GM12892 (cell line): ENCODE results near the gene GPC2.

ENCODE experiments used
- DNase-seq: peaks from one replicate; pipeline ENCODE4 v3.0.0; 2011; ENCODE audit not compliant: insufficient read length
- FAIRE-seq: peaks from 2 replicates; lab custom pipeline; 2011; peaks lifted over from hg19 to GRCh38; lab: Jason Lieb, UNC
- POLR2A ChIP-seq: IDR thresholded peaks from 2 replicates; pipeline ENCODE4 v1.6.1; 2011; ENCODE audit warnings: low read depth, low read length, control low read depth
- POLR2AphosphoS5 ChIP-seq: IDR thresholded peaks from 2 replicates; pipeline ENCODE4 v1.6.1; 2011; ENCODE audit warnings: low read depth, low read length, control low read depth
- TAF1 ChIP-seq: IDR thresholded peaks from 2 replicates; pipeline ENCODE4 v1.6.1; 2011; ENCODE audit warnings: low read depth, mild to moderate bottlenecking, control low read depth, low read length, borderline replicate concordance

Gene GPC2

GRCh38 chr7:100158229-100159098 is 18.7 kb downstream of the GPC2 start, which contains the start of gene TRAPPC14:
Gene TRAPPC14 (minus strand): TSS chr7:100158723. CDS start chr7:100158499, 224 bp downstream.
- peak; percentile 99 for DNase-seq
- peak; percentile 51 for FAIRE-seq
- TF ChIP-seq TAF1 (0 out of 2 replicates have a peak, but pooled peaks have one; percentile 58), POLR2A (peak; percentile 75; the same call in 1 of the 2 replicates), POLR2AphosphoS5 (0 out of 2 replicates have a peak, but pooled peaks have one; percentile 19)

- TF ChIP-seq TAF1 (no peak), POLR2A (no peak), POLR2AphosphoS5 (no peak)
- FAIRE-seq (no peak), DNase-seq (no peak)
Observed at GRCh38 chr7:100157334-100158228, 19.6 kb downstream of the GPC2 start.

DNA sequence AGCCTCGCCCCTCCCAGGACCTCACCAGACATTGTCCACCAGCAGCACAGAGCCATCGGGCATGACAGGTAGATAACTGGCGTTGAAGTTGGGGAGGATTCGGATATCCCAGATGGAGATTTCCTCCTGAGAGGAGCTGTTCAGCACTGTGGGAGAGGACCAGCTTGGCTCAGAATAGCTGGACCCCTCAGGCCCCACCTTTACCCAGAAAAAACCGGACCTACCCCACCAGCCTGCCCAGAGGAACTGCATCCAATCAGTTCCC is 20.2 kb downstream of the GPC2 start:
- DNase-seq = no peak
- no peak for TF ChIP-seq POLR2A
- TF ChIP-seq POLR2AphosphoS5 = no peak
- TF ChIP-seq TAF1 = no peak
- no peak for FAIRE-seq

DNA sequence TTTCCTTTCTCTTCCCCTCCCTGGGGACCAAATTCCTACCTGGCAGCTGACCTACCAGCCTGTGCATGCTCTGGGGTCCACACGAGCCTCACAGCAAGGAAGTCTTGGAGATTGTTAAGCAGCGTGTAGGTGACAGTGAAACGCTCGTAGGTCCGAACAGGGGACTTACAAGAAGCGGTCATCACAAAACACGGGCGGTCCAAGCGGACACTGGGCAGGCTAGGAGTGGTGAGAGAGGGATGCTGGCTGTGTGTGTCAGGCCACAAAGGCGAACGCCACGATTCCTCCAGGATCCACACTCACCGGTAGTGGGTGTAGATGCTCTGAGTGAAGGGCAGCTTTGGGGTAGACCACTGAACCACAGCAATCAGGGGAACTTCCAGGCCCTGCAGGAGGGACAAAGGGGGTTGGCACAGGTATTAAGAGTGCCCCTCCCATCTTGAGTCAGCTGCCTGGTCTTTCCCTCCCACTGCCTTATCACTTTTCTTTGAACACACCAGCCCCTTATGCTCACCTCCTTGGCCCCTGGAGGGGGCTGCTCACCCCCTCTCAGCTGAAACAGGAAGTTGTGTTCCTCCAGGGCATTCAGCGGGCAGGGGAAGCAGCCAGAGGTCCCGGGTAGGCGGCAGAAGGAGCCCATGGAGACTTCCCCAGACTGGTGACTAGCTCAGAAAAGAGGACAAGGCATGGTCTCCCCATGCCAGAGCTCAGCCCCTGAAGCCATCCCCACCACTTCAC is 20.7 kb downstream of the GPC2 start:
- TF ChIP-seq POLR2AphosphoS5 (no peak), TAF1 (no peak), POLR2A (no peak)
- DNase-seq (no peak), FAIRE-seq (no peak)

DNA sequence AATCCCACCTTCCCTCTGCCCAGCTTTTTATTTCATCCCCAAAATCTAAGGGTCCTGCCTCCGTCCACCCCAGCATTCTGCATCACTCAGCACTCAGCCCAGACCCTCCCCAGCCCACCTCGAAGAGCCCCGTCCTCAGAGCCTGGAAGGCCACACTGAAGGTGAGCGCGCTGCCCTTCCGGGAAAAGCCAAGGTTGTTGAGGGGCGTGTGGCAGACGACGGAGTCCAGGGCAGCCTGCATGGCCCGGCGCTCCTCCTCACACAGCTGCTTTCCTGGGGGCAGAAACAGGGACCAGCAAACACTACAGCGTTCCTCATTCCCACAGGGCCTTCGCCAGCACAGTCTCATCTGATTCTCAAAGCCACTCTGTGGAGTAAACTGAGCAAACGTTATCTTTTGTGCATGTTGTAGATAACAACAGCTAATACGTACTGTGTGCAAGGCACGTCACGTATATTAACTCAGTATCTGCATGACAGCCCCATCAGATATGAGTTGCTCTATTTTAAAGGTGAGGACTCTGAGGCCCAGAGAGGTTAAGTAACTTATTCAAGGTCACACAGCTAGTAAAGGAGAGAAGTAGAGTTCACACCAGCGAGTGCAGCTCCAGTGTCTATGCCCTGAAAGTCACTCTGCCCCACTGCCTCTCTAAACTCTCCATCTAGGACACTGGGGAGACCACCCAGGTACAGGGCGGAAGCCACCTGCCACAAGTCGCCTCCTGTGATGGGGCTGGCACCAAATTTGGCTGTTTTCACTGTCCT is 21.4 kb downstream of the GPC2 start:
- DNase-seq = no peak
- FAIRE-seq = no peak
- no peak for TF ChIP-seq POLR2A
- TF ChIP-seq TAF1 = no peak
- TF ChIP-seq POLR2AphosphoS5 = no peak

- DNase-seq (no peak), FAIRE-seq (no peak)
- TF ChIP-seq POLR2A = 0 out of 2 replicates have a peak, but pooled peaks have one; percentile 28
- TF ChIP-seq TAF1 = no peak
Observed at GRCh38 chr7:100154651-100155491, 22.3 kb downstream of the GPC2 start.

- FAIRE-seq (no peak), DNase-seq (no peak)
- TF ChIP-seq POLR2A = no peak
- TF ChIP-seq TAF1 = no peak
- TF ChIP-seq POLR2AphosphoS5 = no peak
Observed at GRCh38 chr7:100153708-100154535, 23.3 kb downstream of the GPC2 start.

GRCh38 chr7:100152937-100153666 is 24.1 kb downstream of the GPC2 start:
- FAIRE-seq = no peak
- DNase-seq = no peak
- TF ChIP-seq POLR2A (no peak), TAF1 (no peak), POLR2AphosphoS5 (no peak)

DNA sequence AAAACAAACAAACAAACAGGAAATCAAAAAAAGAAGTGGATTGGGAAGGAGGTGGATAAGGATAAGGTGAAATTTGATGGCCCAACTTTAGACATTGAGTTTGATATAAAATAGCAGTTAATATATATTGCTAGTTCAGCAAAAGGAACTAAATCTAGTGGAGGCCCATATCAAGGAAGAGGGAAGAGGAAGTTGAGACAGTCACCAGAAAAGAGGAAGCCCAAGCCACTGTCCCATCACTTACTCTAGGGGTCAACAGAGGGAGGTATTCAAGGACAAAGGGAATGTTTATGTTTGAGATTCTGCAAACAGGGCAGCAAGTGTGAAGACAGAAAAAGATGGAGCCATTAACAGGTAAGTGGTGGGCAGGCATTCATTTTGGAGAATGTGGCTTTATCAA is 24.8 kb downstream of the GPC2 start:
- TF ChIP-seq POLR2AphosphoS5 = no peak
- DNase-seq (no peak), FAIRE-seq (no peak)
